22Rv1 (cell line): ENCODE results near the gene HEMK1.
A peak's percentile ranks its signal among the peaks of the same experiment; 100 is the strongest.

Experiments
- H3K27ac ChIP-seq: fragments of 450-650 bp; 2 replicates; pipeline ENCODE4 v1.5.1; 2017
- ZFX ChIP-seq: fragments of 450-650 bp; IDR thresholded peaks from 2 replicates; pipeline ENCODE4 v1.6.1; 2017; ENCODE audit warnings: antibody characterized with exemption, borderline replicate concordance
- TF ChIP-seq, protein P1 (sequence below): fragments of 450-650 bp; IDR thresholded peaks from 2 replicates; pipeline ENCODE4 v1.5.1; 2017; ENCODE audit warnings: mild to moderate bottlenecking

The HEMK1 gene

DNA sequence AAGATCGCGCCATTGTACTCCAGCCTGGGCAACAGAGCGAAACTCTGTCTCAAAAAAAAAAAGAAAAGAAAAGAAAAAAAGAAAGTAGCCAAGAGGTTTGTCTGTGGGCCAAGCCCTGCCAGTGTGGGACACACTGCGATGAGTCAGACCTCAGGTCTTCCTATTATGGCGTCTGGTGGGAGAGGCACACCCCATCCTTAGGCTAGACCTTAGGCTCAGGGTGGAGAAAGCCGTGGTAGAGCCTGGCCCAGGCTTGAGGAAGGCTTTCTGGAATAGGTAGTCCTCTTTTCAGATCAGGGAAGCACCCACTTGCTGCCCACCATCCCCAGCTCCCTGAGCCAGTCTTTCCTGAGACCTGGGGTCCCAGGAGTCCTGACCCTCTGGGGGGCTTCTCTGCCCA is 6.0 kb downstream of the HEMK1 start:
- TF ChIP-seq, protein P1, sequence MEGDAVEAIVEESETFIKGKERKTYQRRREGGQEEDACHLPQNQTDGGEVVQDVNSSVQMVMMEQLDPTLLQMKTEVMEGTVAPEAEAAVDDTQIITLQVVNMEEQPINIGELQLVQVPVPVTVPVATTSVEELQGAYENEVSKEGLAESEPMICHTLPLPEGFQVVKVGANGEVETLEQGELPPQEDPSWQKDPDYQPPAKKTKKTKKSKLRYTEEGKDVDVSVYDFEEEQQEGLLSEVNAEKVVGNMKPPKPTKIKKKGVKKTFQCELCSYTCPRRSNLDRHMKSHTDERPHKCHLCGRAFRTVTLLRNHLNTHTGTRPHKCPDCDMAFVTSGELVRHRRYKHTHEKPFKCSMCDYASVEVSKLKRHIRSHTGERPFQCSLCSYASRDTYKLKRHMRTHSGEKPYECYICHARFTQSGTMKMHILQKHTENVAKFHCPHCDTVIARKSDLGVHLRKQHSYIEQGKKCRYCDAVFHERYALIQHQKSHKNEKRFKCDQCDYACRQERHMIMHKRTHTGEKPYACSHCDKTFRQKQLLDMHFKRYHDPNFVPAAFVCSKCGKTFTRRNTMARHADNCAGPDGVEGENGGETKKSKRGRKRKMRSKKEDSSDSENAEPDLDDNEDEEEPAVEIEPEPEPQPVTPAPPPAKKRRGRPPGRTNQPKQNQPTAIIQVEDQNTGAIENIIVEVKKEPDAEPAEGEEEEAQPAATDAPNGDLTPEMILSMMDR, result no peak
- TF ChIP-seq ZFX, result no peak
- H3K27ac ChIP-seq, result no peak overlapping the region

- TF ChIP-seq ZFX, result no peak
- H3K27ac ChIP-seq, result no peak overlapping the region
Observed at GRCh38 chr3:50577348-50577747, 8.0 kb downstream of the HEMK1 start.

DNA sequence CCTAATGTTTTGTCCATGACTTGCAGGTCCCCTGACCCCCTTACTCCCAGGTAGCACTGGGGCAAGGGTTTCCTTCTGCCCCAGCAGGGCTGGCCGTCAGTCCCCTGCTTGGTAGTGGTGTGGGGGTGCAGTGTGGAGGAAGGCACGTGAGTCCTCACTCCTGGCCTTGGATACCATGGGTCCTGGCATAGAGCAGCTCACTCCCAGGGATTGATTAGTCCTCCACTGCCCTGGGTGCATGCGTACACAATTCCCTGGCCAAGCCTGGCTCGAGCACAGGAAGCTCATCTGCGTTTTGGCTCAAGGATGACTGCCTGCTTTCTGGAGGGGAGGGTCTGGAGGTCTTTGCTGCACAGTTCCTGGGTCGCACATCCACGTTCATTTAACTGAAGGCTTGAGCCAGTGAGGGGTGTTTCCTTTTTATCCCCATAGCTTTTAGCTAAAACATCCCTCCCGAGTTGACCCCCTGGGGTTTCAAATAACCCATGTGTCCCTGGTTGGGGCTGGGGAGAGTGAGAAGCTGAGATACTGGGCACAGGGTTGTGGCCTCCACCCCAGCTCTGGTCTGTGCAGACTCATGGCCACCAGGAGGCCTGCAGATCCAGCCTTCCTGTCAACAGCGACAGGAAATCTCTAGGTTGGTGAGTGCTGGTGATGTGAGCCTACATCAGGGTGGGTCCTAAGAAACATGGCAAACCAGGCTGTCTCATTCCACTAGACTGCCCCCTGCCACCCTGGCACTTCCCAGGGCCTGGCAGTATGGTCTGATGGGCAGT is 11.5 kb downstream of the HEMK1 start:
- TF ChIP-seq ZFX, result no peak
- TF ChIP-seq, protein P1, result no peak
- H3K27ac ChIP-seq, result no peak overlapping the region

DNA sequence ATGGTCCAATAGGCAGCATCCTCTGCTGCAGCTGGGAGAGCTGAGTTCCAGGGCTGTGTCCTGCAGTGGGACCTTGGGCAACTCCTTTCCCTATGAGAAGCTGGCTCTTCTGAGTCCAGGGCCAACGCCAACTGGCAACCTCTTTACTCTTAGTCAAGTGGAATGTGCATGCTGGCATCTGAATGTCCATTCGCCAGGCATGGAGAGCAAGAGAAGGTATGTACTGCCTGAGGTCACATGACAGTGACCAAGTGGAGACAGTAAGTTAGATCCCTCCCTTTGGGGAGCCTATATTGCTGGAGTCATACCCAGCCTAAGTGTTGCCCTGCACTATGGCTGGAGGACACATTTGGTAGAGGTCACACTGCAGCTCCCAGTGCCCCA is 12.1 kb downstream of the HEMK1 start:
- TF ChIP-seq ZFX, result no peak
- TF ChIP-seq, protein P1, result no peak
- H3K27ac ChIP-seq, result no peak overlapping the region

- TF ChIP-seq, protein P1, result no peak
- no peak for TF ChIP-seq ZFX
Observed at GRCh38 chr3:50582083-50582482, 12.8 kb downstream of the HEMK1 start.

GRCh38 chr3:50583897-50584296 is 14.6 kb downstream of the HEMK1 start:
- 0 out of 2 replicates have a peak overlapping the region, but pooled peaks have one; percentile 7 for H3K27ac ChIP-seq
- TF ChIP-seq, protein P1, result no peak
- no peak for TF ChIP-seq ZFX

More at GRCh38 chr3:50582083-50582482, 12.8 kb downstream of the HEMK1 start:
- no peak overlapping the region for H3K27ac ChIP-seq

DNA sequence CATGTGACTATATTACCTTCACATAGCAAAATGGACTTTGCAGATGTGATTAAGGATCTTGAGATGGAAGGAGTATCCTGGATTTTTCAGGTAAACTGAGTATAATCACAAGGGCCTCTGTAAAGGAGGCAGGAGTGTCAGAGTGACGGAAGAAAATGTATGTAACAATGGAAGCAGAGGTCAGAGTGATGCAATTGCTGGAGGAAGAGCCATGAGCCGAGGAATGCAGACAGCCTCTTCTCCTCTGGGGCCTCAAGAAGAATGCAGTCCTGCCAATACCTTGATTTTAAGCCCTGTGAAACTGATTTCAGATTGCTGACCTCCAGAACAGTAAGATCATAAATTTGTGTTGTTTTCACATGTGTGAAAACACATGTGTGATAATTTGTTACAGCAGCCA is 15.1 kb downstream of the HEMK1 start:
- H3K27ac ChIP-seq, result 0 out of 2 replicates have a peak overlapping the region, but pooled peaks have one; percentile 7

More for the DNA sequence above, 15.1 kb downstream of the HEMK1 start:
- TF ChIP-seq ZFX, result no peak
- TF ChIP-seq, protein P1, result no peak
